Stomach (tissue), 4 donors: Measurements from ENCODE around the gene RBM44.

Experiments
- POLR2A ChIP-seq, 4 donors: fragments of 450-650 bp; IDR thresholded peaks; one replicate each; pipeline ENCODE4 v1.6.1; 2016; ENCODE audit warnings: antibody characterized with exemption in 4 of 4, control low read depth in 2 of 4, mild to moderate bottlenecking in 1 of 4, moderate library complexity in 1 of 4
- TF ChIP-seq, protein P1 (sequence below), 7 experiments: fragments of 450-650 bp in 4 of 7; fragments of 200-600 bp in 3 of 7; sonication (generic) in 3 of 7; IDR thresholded peaks; one replicate each; pipeline ENCODE4 v1.5.1; 2016 to 2019; ENCODE audit warnings: antibody characterized with exemption in 7 of 7, control low read depth in 2 of 7, mild to moderate bottlenecking in 1 of 7

DNA sequence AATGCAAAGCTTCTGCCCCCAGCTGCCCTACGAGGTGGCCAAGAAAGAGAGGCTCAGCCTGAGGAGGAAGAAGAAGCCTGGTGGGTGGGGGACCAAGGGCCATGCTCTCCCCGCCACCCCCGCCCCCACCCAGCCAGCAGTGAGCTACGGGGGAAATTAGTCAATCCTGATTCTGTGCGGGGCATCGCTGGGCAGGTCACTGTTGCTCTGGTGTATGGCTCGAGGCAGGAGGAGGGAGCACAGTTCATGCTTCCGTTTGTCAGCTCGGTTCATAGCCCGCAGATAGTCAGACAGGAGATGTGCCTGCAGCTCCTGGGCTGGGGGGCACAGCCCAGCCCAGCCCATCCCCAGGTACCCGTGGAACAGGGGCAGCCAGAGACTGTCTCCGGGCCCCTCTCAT lies 78.0 kb downstream of the RBM44 start:
- no peak for TF ChIP-seq POLR2A (IDR thresholded peaks at IDR 0.05)
- TF ChIP-seq, protein P1, sequence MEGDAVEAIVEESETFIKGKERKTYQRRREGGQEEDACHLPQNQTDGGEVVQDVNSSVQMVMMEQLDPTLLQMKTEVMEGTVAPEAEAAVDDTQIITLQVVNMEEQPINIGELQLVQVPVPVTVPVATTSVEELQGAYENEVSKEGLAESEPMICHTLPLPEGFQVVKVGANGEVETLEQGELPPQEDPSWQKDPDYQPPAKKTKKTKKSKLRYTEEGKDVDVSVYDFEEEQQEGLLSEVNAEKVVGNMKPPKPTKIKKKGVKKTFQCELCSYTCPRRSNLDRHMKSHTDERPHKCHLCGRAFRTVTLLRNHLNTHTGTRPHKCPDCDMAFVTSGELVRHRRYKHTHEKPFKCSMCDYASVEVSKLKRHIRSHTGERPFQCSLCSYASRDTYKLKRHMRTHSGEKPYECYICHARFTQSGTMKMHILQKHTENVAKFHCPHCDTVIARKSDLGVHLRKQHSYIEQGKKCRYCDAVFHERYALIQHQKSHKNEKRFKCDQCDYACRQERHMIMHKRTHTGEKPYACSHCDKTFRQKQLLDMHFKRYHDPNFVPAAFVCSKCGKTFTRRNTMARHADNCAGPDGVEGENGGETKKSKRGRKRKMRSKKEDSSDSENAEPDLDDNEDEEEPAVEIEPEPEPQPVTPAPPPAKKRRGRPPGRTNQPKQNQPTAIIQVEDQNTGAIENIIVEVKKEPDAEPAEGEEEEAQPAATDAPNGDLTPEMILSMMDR (IDR thresholded peaks at IDR 0.05) = no peak
